Muscle of leg (tissue), 11 donors: Measurements from ENCODE around the gene SPATA7. TPM values are rescaled to one million over a fixed set of nuclear protein-coding genes. Genes with fewer than 3 reads are reported as not detected.

Experiments
- DNase-seq: peaks from one replicate; pipeline ENCODE4 v3.0.0; 2013
- H3K27ac ChIP-seq: one replicate; pipeline ENCODE4 v1.5.1; 2013; ENCODE audit warnings: mild to moderate bottlenecking, low read length, control low read depth
- H3K27me3 ChIP-seq: one replicate; pipeline ENCODE4 v1.6.1; 2013; ENCODE audit warnings: low read length; ENCODE audit not compliant: control insufficient read depth, insufficient read depth
- H3K36me3 ChIP-seq: one replicate; pipeline ENCODE4 v1.6.1; 2013; ENCODE audit warnings: low read length; ENCODE audit not compliant: control insufficient read depth, insufficient read depth
- H3K4me1 ChIP-seq: one replicate; pipeline ENCODE4 v1.6.1; 2013; ENCODE audit warnings: low read length; ENCODE audit not compliant: control insufficient read depth, insufficient read depth
- H3K4me3 ChIP-seq: one replicate; pipeline ENCODE4 v1.5.1; 2013; ENCODE audit warnings: low read length, control low read depth
- H3K9me3 ChIP-seq: replicated peaks from 2 replicates; pipeline ENCODE4 v1.6.1; 2013; ENCODE audit warnings: low read depth, low read length; ENCODE audit not compliant: control insufficient read depth
- WGBS: methylation state at CpG from one replicate; pipeline ENCODE4 v1.1.5; 2013; ENCODE audit warnings: missing lambda C conversion rate; ENCODE audit not compliant: insufficient coverage; 5-methylcytosine and 5-hydroxymethylcytosine counted together
- polyA plus RNA-seq, 8 donors: library from polyadenylated mRNA; unstranded; fragments of 120-200 nt; gene quantifications; one replicate each; pipeline versions ENCODE4 v1.2.1 to v1.2.3, GENCODE V29; 2013; ENCODE audit warnings: inconsistent platforms in 1 of 8, low replicate concordance in 1 of 8; ENCODE audit not compliant: insufficient read length in 8 of 8, insufficient read depth in 1 of 8
- total RNA-seq: library from RNA; stranded (reverse); fragments of 120-200 nt; gene quantifications from one replicate; pipeline ENCODE4 v1.2.4, GENCODE V29; 2013

The SPATA7 gene
- total and polyA plus RNA-seq, 9 donors: 9.6 to 13.6 (median 11.1) TPM

DNA sequence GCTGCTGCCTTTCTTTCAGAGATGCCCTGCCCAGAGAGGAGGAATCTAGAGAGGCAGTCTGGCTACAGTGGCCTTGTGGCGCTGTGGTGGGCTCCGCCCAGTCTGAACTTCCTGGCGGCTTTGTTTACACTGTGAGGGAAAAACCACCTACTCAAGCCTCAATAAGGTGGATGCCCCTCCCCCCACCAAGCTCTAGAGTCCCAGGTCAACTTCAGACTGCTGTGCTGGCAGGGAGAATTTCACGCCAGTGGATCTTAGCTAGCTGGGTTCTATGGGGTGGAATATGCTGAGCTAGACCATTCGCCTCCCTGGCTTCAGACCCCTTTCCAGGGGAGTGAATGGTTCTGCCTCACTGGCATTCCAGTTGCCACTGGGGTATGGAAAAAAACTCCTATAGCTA, 25.6 kb downstream of the SPATA7 start:
- no peak for DNase-seq
- Histone ChIP-seq H3K9me3 (peaks cover 14% of the 10 kb centered on the region), H3K36me3 (peaks cover 6% of the 10 kb centered on the region), H3K27ac (no peak overlapping the region), H3K4me3 (no peak overlapping the region), H3K4me1 (no peaks in the 10 kb centered on the region), H3K27me3 (no peaks in the 10 kb centered on the region)
- WGBS: 100% methylated on average over 1 of the region's 5 CpGs

- peaks cover 20% of the 10 kb centered on the region for H3K9me3 ChIP-seq
- no peak overlapping the region for H3K4me3 ChIP-seq
- DNase-seq: no peak
- no peaks in the 10 kb centered on the region for H3K27me3 ChIP-seq
- H3K36me3 ChIP-seq: peaks cover 9% of the 10 kb centered on the region
- H3K27ac ChIP-seq: no peak overlapping the region
- H3K4me1 ChIP-seq: no peaks in the 10 kb centered on the region
Observed at GRCh38 chr14:88417594-88417993, 32.1 kb downstream of the SPATA7 start.

DNA sequence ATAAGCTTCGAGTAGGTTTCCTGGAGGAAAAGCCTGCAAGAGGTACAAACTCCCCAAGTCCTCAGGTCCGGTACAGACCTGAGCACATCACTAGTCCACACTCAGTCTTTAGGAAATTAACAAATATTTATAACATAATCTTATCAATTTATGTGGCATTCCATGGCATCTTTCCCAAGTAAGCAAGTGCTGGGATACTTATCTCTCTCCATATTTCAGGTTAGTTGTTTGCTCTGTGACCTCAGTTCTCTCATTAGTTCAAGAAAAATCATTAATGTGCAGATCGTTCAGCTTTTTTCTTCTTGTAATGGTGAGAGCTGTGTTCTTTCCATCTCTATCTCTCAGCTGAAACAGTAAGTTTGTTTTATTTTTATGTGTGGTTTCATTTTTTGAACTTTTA, 34.7 kb downstream of the SPATA7 start:
- no peak overlapping the region for H3K4me3 ChIP-seq
- H3K4me1 ChIP-seq: no peaks in the 10 kb centered on the region
- no peak for DNase-seq
- H3K27me3 ChIP-seq: no peaks in the 10 kb centered on the region
- WGBS: no CpG with 5 or more reads among the region's 3 CpGs
- no peak overlapping the region for H3K27ac ChIP-seq
- H3K36me3 ChIP-seq: peaks cover 9% of the 10 kb centered on the region
- H3K9me3 ChIP-seq: peaks cover 11% of the 10 kb centered on the region

DNA sequence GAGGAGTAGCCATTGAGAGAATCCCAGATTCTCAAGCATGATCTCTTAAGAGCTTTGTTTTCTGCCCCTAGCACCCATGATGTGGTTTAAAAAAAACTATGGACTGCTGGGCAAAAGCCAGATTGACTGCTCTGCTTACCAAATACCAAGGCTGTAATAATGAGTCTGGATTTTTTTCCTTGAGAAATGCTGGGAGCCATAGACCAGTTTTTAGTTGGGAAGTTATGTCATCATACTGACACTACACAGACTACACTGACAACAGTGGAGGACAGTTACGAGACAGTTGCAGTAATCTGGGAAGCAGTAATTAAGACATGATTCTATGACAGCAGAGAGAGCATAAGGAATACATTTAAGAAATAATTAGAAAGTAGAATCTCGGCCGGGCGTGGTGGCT, 35.8 kb downstream of the SPATA7 start:
- Histone ChIP-seq H3K36me3 (peaks cover 9% of the 10 kb centered on the region), H3K27ac (no peak overlapping the region), H3K4me3 (no peak overlapping the region), H3K9me3 (peaks cover 6% of the 10 kb centered on the region), H3K27me3 (no peaks in the 10 kb centered on the region), H3K4me1 (no peaks in the 10 kb centered on the region)
- WGBS: no CpG with 5 or more reads among the region's 4 CpGs
- no peak for DNase-seq

DNA sequence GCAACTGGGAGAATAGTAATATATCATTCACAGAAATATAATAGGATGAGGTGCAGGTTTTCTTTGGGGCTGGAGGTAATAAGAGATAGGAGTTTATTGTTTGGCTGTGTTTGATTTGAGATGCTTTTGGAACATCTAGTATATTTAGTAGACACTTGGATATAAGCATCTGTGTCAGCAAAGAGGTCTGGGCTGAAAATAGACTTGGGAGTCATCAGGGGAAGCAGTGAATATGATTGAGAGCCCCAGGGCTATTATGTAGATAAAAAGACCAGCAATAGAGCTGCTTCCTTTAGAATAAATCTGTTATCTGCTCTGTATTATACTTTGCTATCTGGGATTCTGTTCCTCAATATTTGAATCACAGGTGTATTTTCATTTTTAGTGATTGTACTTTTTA, 36.6 kb downstream of the SPATA7 start:
- H3K36me3 ChIP-seq: peaks cover 9% of the 10 kb centered on the region
- no peak overlapping the region for H3K27ac ChIP-seq
- H3K4me1 ChIP-seq: no peaks in the 10 kb centered on the region
- H3K9me3 ChIP-seq: peaks cover 4% of the 10 kb centered on the region
- no peaks in the 10 kb centered on the region for H3K27me3 ChIP-seq
- DNase-seq: no peak
- H3K4me3 ChIP-seq: no peak overlapping the region

- Histone ChIP-seq H3K4me3 (no peak overlapping the region), H3K27me3 (no peaks in the 10 kb centered on the region), H3K36me3 (peaks cover 6% of the 10 kb centered on the region), H3K9me3 (no peaks in the 10 kb centered on the region), H3K4me1 (no peaks in the 10 kb centered on the region), H3K27ac (no peak overlapping the region)
- WGBS: no CpG with 5 or more reads among the region's 3 CpGs
- no peak for DNase-seq
Observed at GRCh38 chr14:88422919-88423650, 37.6 kb downstream of the SPATA7 start.

- no peaks in the 10 kb centered on the region for H3K27me3 ChIP-seq
- no peaks in the 10 kb centered on the region for H3K9me3 ChIP-seq
- H3K27ac ChIP-seq: no peak overlapping the region
- H3K36me3 ChIP-seq: peaks cover 3% of the 10 kb centered on the region
- H3K4me3 ChIP-seq: no peak overlapping the region
- no peaks in the 10 kb centered on the region for H3K4me1 ChIP-seq
- peak; percentile 11 for DNase-seq
Observed at GRCh38 chr14:88424573-88424972, 39.1 kb downstream of the SPATA7 start.

GRCh38 chr14:88426271-88426670, 40.8 kb downstream of the SPATA7 start:
- no peak for DNase-seq
- no peaks in the 10 kb centered on the region for H3K36me3 ChIP-seq
- 61% methylated on average over 6 of the region's 7 CpGs for WGBS
- no peak overlapping the region for H3K4me3 ChIP-seq
- no peaks in the 10 kb centered on the region for H3K4me1 ChIP-seq
- no peaks in the 10 kb centered on the region for H3K27me3 ChIP-seq
- no peak overlapping the region for H3K27ac ChIP-seq
- H3K9me3 ChIP-seq: no peaks in the 10 kb centered on the region

DNA sequence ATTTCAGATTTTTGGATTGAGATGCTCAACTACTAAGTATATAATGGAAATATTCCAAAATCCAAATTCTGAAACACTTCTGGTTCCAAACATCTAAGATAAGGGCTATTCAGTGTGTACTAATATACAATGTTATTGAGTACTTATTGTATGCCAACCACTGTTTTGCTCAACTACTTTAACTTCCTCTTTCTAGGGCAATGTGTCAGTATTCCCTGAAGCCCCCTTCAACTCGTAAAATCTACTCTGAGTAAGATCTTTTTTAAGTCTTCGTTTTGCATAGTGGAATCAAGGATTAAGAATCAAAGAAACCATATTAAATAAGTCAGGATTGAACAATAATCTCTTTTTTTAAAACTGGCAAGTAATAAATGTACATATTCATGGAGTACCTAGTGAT, 45.5 kb downstream of the SPATA7 start:
- Histone ChIP-seq H3K4me1 (no peaks in the 10 kb centered on the region), H3K9me3 (no peaks in the 10 kb centered on the region), H3K4me3 (no peak overlapping the region), H3K27me3 (no peaks in the 10 kb centered on the region), H3K27ac (no peak overlapping the region), H3K36me3 (no peaks in the 10 kb centered on the region)
- DNase-seq: no peak
- WGBS: no CpG with 5 or more reads among the region's 2 CpGs

DNA sequence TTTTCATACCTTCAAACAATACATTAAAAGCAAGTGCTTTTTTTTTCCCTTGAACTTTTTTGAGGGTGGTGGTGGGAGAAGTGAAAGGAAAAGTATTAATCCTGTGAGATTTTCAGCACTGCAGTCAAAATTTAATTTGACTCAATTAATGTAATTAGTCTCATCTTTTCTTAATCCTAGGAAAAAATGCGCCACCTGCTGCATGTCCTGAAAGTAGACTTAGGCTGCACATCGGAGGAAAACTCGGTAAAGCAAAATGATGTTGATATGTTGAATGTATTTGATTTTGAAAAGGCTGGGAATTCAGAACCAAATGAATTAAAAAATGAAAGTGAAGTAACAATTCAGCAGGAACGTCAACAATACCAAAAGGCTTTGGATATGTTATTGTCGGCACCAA, 52.2 kb downstream of the SPATA7 start:
- Histone ChIP-seq H3K27ac (no peak overlapping the region), H3K4me1 (no peaks in the 10 kb centered on the region), H3K4me3 (no peak overlapping the region), H3K36me3 (peaks cover 15% of the 10 kb centered on the region), H3K27me3 (no peaks in the 10 kb centered on the region), H3K9me3 (no peaks in the 10 kb centered on the region)
- WGBS: 82% methylated on average over 3 of the region's 5 CpGs
- DNase-seq: no peak

- WGBS: no CpG with 5 or more reads among the region's 2 CpGs
- no peaks in the 10 kb centered on the region for H3K4me1 ChIP-seq
- no peak overlapping the region for H3K27ac ChIP-seq
- peaks cover 15% of the 10 kb centered on the region for H3K36me3 ChIP-seq
- H3K27me3 ChIP-seq: no peaks in the 10 kb centered on the region
- DNase-seq: no peak
- no peak overlapping the region for H3K4me3 ChIP-seq
- no peaks in the 10 kb centered on the region for H3K9me3 ChIP-seq
Observed at GRCh38 chr14:88439088-88439487, 53.6 kb downstream of the SPATA7 start.
